Ramos (cell line): ENCODE data around the gene GAN.

Source experiments
- in situ Hi-C: fragments of 300-500 bp; cut with MboI; formaldehyde crosslinking; loops from one replicate; pipeline ENCODE4 v1.14.3; 2022; ENCODE audit warnings: low sequenced_read_pairs; ENCODE audit not compliant: unreplicated experiment

Gene GAN, protein sequence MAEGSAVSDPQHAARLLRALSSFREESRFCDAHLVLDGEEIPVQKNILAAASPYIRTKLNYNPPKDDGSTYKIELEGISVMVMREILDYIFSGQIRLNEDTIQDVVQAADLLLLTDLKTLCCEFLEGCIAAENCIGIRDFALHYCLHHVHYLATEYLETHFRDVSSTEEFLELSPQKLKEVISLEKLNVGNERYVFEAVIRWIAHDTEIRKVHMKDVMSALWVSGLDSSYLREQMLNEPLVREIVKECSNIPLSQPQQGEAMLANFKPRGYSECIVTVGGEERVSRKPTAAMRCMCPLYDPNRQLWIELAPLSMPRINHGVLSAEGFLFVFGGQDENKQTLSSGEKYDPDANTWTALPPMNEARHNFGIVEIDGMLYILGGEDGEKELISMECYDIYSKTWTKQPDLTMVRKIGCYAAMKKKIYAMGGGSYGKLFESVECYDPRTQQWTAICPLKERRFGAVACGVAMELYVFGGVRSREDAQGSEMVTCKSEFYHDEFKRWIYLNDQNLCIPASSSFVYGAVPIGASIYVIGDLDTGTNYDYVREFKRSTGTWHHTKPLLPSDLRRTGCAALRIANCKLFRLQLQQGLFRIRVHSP

DNA sequence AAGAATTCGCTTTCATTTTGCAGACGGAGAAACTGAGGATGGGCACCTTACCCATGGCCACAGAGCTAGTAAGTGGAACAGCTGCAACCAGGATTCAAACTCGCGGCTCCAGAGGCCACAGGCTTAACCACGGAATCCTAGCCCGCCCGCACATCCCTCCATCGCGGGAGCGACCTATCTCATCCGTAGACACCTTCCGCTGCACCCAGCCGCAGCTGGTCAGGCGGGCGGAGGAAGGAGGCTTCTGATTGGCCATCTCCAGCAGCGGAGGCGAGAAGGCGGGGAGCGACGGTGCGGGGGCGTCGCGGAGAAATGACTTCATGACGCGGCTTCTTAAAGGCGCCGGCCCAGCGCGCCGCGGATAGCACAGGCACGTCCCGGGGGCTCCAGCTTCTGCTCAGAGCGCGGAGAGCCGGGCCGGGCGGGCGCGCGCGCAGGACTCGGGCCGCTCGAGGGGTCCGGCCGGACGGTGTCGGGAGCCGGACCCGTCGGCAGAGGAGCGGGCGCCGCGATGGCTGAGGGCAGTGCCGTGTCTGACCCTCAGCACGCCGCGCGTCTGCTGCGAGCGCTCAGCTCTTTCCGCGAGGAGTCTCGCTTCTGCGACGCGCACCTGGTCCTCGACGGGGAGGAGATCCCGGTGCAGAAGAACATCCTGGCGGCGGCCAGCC is at the start of gene GAN:
TSS of gene GAN (plus strand) at position 360 of the 668 bp plus-strand sequence. CDS start at position 512, 152 bp downstream.
- in situ Hi-C loops: no loop called here

DNA sequence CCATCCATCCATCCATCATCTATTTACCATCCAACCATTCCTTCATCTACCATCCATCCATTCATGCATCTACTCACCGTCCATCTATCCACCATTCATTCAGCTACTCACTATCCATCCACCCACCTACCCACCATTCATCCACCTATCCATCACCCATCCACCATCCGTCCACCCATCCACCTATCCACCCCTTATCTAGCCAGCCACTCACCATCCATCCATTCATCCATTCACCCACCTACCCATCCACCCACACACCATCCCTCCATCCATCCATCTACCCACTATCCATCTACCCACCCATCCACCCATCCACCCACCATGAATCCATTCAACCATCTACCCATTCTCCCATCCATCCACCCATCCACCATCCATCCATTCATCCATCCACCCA is 49.7 kb upstream of the GAN start:
- in situ Hi-C loops: no loop called here

DNA sequence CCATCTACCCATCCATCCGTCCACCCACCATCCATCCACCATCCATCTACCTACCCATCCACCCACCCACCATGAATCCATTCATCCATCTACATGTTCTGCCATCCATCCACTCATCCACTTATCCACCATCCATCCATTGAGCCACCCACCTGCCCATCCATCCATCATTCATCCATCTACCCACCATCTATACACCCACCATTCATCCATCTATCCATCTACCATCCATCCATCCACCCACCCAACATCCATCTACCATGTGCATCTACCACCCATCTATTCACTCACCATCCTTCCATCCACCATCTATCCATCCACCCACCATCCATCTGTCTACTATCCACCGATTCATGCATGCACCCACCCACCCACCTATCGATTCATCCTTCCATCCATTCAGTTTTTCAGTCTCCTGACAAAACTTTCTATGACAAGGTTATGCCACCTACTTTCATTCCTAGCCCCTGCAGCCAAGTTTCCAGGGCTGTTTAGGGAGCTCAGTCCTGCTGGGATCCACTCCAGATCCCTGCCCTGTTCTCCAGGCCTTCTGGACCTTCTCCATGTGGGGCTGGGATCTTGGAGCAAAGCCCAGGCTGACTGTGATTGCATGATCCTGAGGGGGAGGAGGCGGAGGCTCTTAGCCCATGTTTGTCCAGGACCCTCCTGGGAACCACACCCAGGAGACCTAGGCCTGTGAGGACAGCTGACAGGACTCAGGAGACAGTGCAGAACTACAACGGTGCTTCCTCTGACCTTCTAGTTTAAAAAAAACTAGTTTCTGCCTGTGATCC is 48.9 kb upstream of the GAN start:
- in situ Hi-C loops: no loop called here

DNA sequence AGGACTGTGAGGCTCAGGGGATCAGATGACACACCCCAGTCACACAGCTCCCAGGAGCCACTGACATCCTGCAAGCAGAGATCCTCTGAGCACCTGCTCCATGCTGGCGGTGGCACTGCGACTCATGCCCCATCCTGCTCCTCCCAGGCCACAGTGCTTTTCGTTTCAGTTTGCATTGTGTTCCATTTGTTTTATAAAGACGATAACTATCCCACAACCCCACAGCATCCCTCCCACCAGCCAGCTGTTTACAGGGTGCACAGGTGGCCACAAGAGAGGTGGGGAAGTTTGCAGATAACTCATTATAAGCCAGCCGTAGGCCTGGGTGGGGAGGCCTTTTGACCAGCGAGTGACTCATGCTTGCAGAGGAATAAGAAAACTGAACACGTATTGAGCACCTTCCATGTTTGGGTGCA is 48.1 kb upstream of the GAN start:
- in situ Hi-C loops: no loop called here

DNA sequence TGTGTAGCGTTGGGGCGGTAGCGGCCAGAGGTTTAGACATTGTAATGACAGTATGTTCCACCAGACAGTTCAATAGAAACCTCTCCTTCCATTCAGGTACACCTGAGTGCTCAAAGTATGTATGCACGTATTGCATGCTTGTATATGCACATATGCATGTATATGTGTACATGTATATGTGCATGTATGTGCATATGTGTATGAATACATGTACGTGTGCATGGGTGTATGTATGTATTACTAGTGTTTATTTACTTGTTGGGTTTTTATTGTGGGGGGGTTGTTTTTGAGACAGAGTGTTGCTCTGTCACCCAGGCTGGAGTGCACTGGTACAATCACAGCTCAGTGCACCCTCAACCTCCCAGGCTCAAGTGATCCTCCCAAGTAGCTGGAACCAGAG is 46.3 kb upstream of the GAN start:
- in situ Hi-C loops: no loop called here

DNA sequence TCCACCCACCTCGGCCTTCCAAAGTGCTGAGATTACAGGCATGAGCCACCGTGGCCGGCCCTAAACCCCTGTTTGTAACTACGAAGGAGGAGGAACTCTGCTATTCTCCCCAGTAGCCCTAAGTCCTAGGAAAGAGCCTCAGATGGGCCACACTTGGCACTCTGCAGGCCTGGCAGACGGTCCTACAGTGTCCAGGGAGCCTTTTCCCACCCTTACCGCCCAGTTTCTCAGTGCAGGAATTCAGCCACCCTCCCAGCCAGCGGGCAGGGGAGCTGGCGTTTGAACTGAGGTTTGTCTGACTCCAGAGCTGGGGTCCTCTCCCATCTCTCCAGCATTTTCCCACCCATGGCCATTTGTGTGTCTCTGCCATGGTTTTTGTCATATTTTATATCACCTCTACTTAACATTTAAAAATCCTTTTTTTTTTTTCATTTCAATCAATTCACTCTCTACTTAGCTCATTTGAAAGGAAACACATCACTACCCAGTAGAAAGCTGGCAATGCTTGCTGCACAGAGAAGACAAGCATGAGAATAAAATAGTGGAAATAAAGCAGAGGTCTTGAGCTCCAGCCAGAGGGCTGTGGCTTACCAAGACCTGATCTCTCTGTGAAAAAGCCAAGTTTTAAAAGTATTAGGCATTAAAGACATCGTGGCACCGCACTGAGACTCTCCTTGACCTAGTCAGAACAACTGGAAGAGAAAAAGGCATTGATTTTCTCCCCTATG is 41.4 kb upstream of the GAN start:
- in situ Hi-C loops: no loop called here

DNA sequence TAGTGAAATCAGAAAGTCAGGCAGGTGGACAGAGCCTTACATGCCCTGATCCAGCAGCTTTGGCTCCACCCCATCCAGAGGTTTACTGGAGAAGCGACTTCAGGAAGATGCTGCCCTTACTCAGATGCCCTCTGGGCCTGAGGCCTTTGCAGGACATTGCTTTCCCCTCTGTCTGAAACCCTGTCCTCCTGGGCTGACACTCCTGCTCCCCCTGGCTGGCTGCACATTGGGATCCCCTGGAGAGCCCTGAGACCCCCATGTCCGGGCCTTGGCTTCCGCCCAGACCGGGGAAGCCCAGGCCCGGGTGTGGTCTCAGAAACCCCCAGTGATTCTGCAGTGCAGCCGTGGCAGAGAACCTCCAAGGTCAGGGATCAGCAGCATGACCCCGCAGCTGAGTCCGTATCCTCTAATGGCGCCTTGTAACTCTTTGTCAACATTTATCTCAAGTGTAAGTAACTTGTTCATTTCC is 39.7 kb upstream of the GAN start:
- in situ Hi-C loops: no loop called here

DNA sequence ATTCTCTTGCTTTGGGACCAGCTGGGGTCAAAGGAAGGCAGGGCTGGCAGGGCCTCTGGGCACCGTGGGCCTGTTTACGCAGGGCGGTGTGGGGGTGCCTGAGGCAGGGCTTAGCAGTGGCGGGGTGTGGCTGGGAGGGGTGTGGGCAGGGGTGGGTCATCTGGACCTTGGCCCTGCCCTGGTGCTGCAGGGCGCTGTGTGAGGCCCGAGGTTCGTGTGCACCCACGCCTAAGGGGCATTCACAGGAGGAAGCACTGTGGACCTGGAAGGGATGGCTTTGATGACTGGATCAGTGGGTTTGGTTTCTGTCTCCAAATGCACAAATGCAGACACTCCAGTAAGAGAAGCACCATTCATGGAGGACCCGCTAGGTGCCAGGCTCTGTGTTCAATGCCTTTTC is 39.0 kb upstream of the GAN start:
- in situ Hi-C loops: no loop called here

DNA sequence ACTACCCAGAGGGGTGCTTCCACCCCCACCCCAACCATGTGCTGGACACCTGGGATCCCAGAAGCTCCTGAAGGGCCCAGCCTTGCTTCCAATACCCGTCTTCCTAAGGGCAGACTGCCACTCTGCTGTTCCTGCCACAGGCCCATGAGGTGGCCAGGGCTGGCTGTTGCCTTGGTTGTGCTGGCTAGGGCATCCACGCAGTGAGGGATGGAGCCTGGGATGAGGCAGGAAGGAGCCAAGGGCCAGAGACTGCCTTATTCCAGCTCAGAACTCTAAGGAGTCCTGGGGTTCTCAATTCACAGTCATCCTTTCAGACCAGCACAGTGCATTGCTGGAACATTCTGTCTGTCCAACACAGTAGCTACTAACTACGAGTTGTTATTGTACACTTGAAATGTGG is 38.4 kb upstream of the GAN start:
- in situ Hi-C loops: no loop called here

DNA sequence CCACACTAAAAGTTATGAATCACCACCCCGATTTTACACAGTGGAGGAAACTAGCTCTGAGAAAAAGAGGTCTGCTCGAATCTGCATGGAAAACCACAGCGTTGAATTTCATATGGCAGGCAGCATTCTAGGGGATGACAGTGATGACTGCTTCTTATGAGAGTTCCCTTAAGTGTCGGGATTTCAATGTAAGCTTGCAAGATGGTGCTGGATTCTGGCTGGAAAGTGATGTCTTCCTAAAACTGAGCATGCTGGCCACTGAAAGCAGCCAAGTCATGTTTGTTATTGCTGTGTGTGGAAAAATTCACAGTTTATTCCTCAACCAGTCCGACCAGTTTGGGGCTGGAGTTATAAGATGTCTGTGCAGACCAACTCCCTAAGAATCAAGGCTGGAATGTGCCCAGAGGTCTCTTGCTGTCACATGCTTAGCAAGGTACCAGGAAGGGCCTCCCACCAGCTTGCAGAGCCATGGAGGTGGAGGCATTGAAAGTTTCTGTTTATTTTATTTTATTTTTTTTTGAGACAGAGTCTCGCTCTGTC is 37.2 kb upstream of the GAN start:
- in situ Hi-C loops: no loop called here

DNA sequence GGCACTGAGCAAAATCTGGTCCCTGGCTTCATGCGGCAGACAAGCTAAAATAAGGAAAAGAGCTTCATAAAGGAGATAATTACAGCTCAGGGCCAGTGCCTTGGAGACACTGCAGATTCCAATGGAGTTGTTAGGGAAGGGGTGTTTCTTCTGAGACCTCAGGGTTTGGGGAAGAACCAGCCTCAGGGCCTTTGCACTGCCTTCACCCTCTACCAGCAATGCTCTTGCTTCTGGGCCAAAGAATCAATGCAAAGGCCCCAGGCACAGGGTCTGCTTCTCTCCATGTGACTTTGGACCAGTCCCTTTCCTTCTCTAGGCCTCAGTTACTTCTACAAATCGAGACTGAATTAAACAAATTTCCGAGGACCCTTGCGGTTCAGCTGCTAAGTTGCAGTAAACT is 36.2 kb upstream of the GAN start:
- in situ Hi-C loops: no loop called here

DNA sequence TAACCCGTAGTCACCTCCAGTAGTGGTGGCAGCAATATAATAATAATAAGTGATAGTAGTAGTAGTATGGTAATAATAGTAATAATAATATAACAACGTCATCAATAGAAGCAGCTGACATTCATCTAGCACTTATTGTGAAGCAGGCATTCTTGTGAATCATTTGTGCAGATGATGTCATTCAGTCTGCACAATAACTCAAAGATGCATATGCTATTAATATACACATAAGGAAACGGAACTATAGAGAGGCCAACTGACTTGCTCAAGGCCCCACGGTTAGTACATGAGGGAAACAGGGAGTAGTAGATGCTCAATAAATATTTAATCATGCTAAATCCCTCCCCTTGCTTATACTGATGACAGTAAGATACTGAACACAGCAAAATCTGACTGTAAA is 35.4 kb upstream of the GAN start:
- in situ Hi-C loops: no loop called here

DNA sequence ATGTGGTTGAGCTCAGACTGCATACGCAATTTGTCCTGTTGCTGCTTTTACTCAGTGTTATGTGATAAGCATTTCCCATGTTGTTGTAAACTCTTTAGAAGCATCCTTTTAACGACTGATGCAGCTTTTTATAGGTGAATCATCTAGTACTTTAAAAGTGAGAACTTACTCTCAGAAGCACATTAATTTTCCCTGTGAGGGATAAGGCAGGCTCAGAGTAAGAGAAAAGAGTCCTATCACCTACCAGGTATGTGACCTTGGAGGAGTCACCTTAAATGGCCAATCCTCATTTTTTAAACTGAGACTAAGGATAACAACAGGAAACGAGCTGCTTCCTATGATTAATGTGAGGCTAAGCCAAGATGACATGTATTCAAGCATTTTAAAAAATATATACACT is 34.4 kb upstream of the GAN start:
- in situ Hi-C loops: no loop called here

DNA sequence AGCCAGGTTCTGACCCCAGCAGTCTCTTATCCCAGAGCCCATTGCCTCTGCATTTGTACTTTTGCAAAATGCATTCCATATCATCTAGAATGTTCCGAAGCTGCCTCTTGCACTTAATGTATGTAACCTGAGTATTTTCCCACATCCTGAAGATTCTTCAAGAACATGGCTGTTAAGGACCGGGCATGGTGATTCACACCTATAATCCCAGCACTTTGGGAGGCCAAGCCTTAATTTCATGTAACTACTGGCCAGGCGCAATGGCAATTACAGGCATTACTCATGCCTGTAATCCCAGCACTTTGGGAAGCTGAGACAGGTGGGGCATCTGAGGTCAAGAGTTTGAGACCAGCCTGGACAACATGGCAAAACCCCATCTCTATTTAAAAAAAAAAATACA is 31.7 kb upstream of the GAN start:
- in situ Hi-C loops: no loop called here

DNA sequence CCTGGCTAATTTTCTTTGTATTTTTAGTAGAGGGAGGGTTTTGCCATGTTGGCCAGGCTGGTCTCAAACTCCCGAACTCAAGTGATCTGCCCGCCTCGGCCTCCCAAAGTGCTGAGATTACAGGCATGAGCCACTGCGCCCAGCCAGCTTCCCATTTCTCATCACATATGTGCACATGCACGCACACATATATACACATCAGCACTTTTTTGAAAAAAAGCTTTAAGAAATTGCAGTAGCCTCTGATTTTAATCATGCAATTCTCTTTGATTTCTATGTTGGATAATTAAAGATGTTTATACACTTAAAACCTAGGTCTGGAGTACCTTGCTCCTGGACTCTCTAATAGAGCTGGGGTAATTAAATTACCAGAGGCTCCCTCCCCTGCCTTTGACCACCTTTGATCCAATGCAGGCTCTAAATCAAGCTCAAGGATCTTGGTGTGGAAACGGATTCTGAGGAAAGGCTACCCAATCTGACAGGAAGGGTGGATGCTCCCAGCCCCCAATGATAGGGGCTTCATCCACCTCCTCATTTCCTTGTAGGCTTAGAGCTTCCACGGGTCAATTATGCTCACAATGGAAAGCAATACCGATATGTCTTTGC is 29.7 kb upstream of the GAN start:
- in situ Hi-C loops: no loop called here

DNA sequence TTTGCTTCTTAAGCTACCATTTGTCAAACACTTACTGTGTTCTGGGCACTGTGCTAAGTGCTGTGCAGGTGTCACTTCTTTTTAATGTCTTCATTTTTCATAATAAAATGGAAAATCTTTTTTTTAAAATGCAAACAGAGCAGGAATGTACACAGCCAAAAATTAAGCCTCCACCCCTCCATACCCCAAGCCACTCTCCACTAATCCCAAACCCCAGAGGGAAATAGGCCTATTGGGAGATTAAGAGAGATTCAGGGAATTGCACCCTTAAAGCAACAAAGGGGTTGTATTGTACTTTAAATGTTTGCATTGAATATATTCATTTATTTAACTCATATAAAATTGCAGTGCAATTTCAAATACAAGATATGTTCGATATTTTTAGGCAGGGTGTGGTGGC is 28.6 kb upstream of the GAN start:
- in situ Hi-C loops: no loop called here

DNA sequence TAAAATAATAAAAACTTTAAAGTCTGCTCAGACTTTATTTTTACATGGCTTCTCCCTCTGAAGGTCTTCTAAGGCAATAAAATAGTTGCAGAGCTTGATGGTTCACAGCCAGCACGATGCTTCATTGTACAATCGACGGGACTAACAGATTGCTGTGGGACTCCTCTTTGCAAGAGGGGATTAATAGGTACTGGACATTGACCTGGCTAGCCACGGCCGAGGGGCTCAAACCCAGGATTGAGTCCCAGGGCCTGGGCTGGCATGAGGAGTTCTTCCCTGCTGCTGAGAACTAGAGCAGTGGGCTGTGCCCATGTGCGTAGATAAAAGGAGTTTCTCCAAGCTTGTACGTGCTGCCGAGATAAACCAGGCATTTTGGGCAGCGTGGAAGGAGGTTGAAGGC is 23.6 kb upstream of the GAN start:
- in situ Hi-C loops: no loop called here

DNA sequence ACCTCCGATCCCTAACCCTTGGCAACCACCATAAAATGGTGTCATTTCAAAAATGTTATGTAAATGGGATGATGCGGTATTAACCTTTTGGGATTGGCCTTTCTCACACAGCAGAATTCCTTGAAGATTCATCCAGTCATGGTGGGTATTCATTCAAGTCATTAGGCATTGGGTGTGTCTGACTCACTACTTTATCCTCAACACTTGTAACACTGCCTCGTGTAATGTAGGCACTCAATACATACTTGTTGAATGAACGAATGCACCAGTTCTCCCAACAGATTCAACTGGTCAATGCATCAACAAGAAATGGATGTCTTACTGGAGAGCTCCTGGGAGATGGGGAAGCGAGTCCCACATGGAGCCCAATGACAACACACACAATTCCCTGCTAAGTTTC is 21.8 kb upstream of the GAN start:
- in situ Hi-C loops: no loop called here
